Measurements from ENCODE around the gene NKAP. TPM values are rescaled to one million over a fixed set of nuclear protein-coding genes. Genes with fewer than 3 reads are reported as not detected.
"Not testable (repeated sequence)": the region's sequence is repeated elsewhere in the genome, so short reads cannot be mapped to it uniquely, and the experiment has no call there.

Gene NKAP
- total RNA-seq, 1 donor from 2014 or later, result 4.2 TPM

- H3K36me3 ChIP-seq (ENCODE audit: control insufficient read depth in 3 of 3, insufficient read depth in 3 of 3, low read length in 3 of 3); H3K4me1 ChIP-seq (ENCODE audit: control insufficient read depth in 3 of 3, insufficient read depth in 3 of 3, low read length in 3 of 3); H3K27ac ChIP-seq (ENCODE audit: low read depth, low read length); H3K4me3 ChIP-seq (ENCODE audit: low read length in 3 of 3); H3K9me3 ChIP-seq (ENCODE audit: control insufficient read depth in 3 of 3, low read length in 3 of 3); H3K27me3 ChIP-seq (ENCODE audit: control insufficient read depth in 3 of 3, insufficient read depth in 3 of 3, low read length in 3 of 3); H3K9ac ChIP-seq (ENCODE audit: low read depth in 1 of 3, low read length in 3 of 3): not testable (repeated sequence)
These were observed 51.4 kb downstream of the NKAP start for GRCh38 chrX:119891961-119892692.

DNA sequence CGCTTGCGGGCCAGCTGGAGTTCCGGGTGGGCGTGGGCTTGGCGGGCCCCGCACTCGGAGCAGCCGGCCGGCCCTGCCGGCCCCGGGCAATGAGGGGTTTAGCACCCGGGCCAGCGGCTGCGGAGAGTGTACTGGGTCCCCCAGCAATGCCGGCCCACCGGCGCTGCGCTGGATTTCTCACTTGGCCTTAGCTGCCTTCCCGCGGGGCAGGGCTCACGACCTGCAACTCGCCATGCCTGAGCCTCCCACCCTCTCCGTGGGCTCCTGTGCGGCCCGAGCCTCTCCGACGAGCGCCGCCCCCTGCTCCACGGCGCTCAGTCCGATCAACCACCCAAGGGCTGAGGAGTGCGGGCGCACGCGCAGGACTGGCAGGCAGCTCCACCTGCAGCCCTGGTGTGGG lies 52.9 kb downstream of the NKAP start:
- H3K9me3 ChIP-seq (ENCODE audit: control insufficient read depth in 3 of 3, low read length in 3 of 3); H3K36me3 ChIP-seq (ENCODE audit: control insufficient read depth in 3 of 3, insufficient read depth in 3 of 3, low read length in 3 of 3); H3K27me3 ChIP-seq (ENCODE audit: control insufficient read depth in 3 of 3, insufficient read depth in 3 of 3, low read length in 3 of 3); H3K27ac ChIP-seq (ENCODE audit: low read depth, low read length); H3K4me1 ChIP-seq (ENCODE audit: control insufficient read depth in 3 of 3, insufficient read depth in 3 of 3, low read length in 3 of 3); H3K9ac ChIP-seq (ENCODE audit: low read depth in 1 of 3, low read length in 3 of 3); H3K4me3 ChIP-seq (ENCODE audit: low read length in 3 of 3): not testable (repeated sequence)

GRCh38 chrX:119887721-119888425 lies 55.7 kb downstream of the NKAP start:
- Histone ChIP-seq H3K9ac (ENCODE audit: low read depth in 1 of 3, low read length in 3 of 3) (no peak overlapping the region), H3K4me1 (ENCODE audit: control insufficient read depth in 3 of 3, insufficient read depth in 3 of 3, low read length in 3 of 3) (peaks cover 0 to 3% (median 0%) of the 10 kb centered on the region in 3 donors), H3K9me3 (ENCODE audit: control insufficient read depth in 3 of 3, low read length in 3 of 3) (no peaks in the 10 kb centered on the region), H3K27me3 (ENCODE audit: control insufficient read depth in 3 of 3, insufficient read depth in 3 of 3, low read length in 3 of 3) (peaks cover 3 to 4% (median 4%) of the 10 kb centered on the region in 3 donors), H3K36me3 (ENCODE audit: control insufficient read depth in 3 of 3, insufficient read depth in 3 of 3, low read length in 3 of 3) (no peaks in the 10 kb centered on the region), H3K27ac (ENCODE audit: low read depth, low read length) (no peak overlapping the region), H3K4me3 (ENCODE audit: low read length in 3 of 3) (no peak overlapping the region)

DNA sequence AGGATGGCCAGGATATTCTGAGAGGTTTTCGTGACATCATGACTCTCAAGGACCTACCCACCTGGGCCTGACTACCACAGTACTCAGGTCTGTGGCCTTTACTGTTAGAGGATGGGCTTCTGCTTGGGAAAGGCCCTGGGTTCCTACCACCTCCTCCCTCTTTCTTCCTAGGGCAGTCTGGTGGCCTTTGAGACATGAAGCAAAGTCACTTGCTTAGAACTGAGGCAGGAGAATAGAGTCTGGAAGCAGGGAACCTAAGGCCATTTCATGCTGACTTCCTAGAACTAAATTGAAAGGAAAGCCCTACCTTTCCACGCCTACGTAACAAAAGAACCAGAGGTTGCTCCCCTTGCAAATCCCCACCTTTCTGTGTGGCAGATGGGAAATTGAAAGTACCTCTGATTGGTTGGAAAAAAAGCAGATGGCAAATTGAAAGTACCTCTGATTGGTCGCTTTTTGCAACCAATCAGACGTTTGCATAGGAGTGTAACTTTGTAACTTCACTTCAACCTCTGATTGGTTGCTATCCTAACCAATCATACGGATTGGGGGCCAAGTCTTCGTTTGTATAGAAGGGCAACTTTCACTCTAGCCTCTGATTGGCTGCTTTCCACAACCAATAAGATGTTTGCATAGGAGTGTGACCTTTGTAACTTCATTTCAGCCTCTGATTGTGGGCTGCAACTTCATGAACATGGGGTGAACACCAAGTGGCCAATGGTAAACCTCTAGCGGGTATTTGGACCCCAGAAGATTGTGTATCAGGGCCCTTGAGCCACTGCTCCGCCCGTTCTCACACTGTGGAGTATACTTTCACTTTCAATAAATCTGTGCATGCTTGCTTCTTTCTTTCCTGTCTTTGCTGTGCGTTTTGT lies 57.8 kb downstream of the NKAP start:
- peaks cover 3 to 4% (median 4%) of the 10 kb centered on the region in 3 donors for H3K27me3 ChIP-seq (ENCODE audit: control insufficient read depth in 3 of 3, insufficient read depth in 3 of 3, low read length in 3 of 3)
- no peaks in the 10 kb centered on the region for H3K36me3 ChIP-seq (ENCODE audit: control insufficient read depth in 3 of 3, insufficient read depth in 3 of 3, low read length in 3 of 3)
- no peak overlapping the region for H3K4me3 ChIP-seq (ENCODE audit: low read length in 3 of 3)
- H3K9me3 ChIP-seq (ENCODE audit: control insufficient read depth in 3 of 3, low read length in 3 of 3), result no peaks in the 10 kb centered on the region
- peaks cover 0 to 3% (median 0%) of the 10 kb centered on the region in 3 donors for H3K4me1 ChIP-seq (ENCODE audit: control insufficient read depth in 3 of 3, insufficient read depth in 3 of 3, low read length in 3 of 3)
- H3K27ac ChIP-seq (ENCODE audit: low read depth, low read length), result no peak overlapping the region
- no peak overlapping the region for H3K9ac ChIP-seq (ENCODE audit: low read depth in 1 of 3, low read length in 3 of 3)

DNA sequence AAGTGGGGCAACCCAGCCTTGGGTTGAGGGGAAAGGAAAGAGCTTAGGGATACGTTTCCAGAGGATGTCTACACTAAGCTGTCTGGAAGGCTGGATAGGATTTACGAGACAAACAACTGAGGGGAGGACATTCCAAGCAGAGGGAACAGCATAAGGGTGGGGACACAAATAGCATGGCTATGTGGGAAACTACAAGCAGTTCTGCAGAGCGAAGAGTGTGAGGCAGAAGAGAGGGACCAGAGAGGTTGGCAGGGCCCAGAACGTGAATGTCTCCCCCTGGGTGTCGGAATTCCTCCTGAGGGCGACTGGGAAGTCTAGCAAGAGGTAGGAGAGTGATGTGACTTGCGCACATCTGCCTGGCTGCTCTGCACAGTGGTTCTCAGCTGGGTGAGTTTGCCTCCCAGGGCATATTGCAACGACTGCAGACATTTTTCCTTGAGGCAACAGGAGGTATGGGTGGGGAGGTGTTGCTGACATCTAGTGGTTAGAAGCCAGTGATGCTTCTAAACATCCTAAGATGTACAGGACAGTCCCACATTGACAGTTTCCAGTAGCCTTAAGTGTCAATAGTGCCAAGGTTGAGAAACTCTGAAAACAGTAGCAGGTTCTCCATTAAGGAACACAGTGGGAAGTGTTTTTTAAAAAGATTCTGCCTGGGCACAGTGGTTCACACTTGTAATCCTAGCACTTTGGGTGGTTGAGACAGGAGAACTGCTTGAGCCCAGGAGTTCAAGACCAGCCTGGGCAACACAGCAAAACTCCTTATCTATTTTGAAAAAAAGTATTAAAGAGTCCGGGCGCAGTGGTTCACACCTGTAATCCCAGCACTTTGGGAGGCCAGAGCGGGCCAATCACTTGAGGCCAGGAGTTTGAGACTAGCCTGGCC lies 62.8 kb downstream of the NKAP start:
- Histone ChIP-seq H3K4me3 (ENCODE audit: low read length in 3 of 3) (no peak overlapping the region), H3K36me3 (ENCODE audit: control insufficient read depth in 3 of 3, insufficient read depth in 3 of 3, low read length in 3 of 3) (peaks cover 0 to 3% (median 0%) of the 10 kb centered on the region in 3 donors), H3K27ac (ENCODE audit: low read depth, low read length) (no peak overlapping the region), H3K9ac (ENCODE audit: low read depth in 1 of 3, low read length in 3 of 3) (no peak overlapping the region), H3K27me3 (ENCODE audit: control insufficient read depth in 3 of 3, insufficient read depth in 3 of 3, low read length in 3 of 3) (no peaks in the 10 kb centered on the region), H3K4me1 (ENCODE audit: control insufficient read depth in 3 of 3, insufficient read depth in 3 of 3, low read length in 3 of 3) (no peaks in the 10 kb centered on the region), H3K9me3 (ENCODE audit: control insufficient read depth in 3 of 3, low read length in 3 of 3) (no peaks in the 10 kb centered on the region)

DNA sequence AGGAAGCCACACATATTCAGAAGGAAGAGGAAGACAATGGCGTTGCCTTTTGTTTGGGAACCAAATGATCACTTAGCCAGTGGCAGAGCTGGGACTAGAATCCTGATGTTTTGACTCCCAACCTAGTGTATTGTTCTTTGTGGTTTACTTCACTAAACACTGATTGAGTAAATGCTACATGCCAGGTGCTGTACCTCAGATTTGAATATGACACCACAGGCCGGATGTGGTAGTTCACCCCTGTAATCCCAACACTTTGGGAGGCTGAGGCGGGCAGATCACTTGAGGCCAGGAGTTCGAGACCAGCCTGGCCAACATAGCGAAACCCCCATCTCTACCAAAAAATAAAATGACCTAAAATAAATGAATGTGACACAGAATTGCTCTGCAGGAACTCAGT lies 63.5 kb downstream of the NKAP start:
- Histone ChIP-seq H3K4me3 (ENCODE audit: low read length in 3 of 3) (no peak overlapping the region), H3K27me3 (ENCODE audit: control insufficient read depth in 3 of 3, insufficient read depth in 3 of 3, low read length in 3 of 3) (no peaks in the 10 kb centered on the region), H3K36me3 (ENCODE audit: control insufficient read depth in 3 of 3, insufficient read depth in 3 of 3, low read length in 3 of 3) (peaks cover 0 to 3% (median 0%) of the 10 kb centered on the region in 3 donors), H3K9me3 (ENCODE audit: control insufficient read depth in 3 of 3, low read length in 3 of 3) (no peaks in the 10 kb centered on the region), H3K27ac (ENCODE audit: low read depth, low read length) (no peak overlapping the region), H3K4me1 (ENCODE audit: control insufficient read depth in 3 of 3, insufficient read depth in 3 of 3, low read length in 3 of 3) (no peaks in the 10 kb centered on the region), H3K9ac (ENCODE audit: low read depth in 1 of 3, low read length in 3 of 3) (no peak overlapping the region)

DNA sequence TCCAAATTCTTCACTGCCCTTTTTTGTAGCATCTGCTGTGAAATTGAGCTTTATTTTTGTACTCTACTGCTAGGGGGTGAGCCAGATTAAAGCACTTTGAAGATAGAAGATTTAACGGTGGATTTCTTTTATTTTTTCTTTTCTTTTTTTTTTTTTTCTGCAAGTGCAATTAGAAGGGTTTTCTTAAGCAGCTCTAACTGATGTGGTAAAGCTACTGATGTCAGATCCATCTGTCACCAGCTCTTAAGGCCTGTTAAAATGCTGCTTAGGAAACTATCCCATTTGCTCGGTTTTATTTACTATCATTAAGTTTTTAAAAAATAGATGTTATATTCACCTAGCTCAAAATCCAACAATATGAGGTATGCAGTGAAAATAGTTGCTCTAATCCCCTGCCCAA lies 64.8 kb downstream of the NKAP start:
- no peak overlapping the region for H3K27ac ChIP-seq (ENCODE audit: low read depth, low read length)
- H3K36me3 ChIP-seq (ENCODE audit: control insufficient read depth in 3 of 3, insufficient read depth in 3 of 3, low read length in 3 of 3), result peaks cover 0 to 3% (median 0%) of the 10 kb centered on the region in 3 donors
- H3K4me3 ChIP-seq (ENCODE audit: low read length in 3 of 3), result no peak overlapping the region

GRCh38 chrX:119871599-119872395 lies 71.8 kb downstream of the NKAP start, which contains the start of the genes NDUFA1 and RNF113A:
Gene NDUFA1, plus strand, starts transcription at chrX:119871832. Its CDS starts 80 bp downstream, at chrX:119871912.
Gene RNF113A, minus strand, starts transcription at chrX:119871733. Its CDS starts 120 bp downstream, at chrX:119871613.
- Histone ChIP-seq H3K9me3 (ENCODE audit: control insufficient read depth in 3 of 3, low read length in 3 of 3) (no peaks in the 10 kb centered on the region), H3K4me3 (ENCODE audit: low read length in 3 of 3) (peak within 1 kb of the TSS; percentile 85 to 89 (median 87)), H3K4me1 (ENCODE audit: control insufficient read depth in 3 of 3, insufficient read depth in 3 of 3, low read length in 3 of 3) (peaks cover 7 to 18% (median 11%) of the 10 kb centered on the region in 3 donors), H3K27me3 (ENCODE audit: control insufficient read depth in 3 of 3, insufficient read depth in 3 of 3, low read length in 3 of 3) (no peaks in the 10 kb centered on the region), H3K9ac (ENCODE audit: low read depth in 1 of 3, low read length in 3 of 3) (peak within 1 kb of the TSS; percentile 94 to 97 (median 95)), H3K27ac (ENCODE audit: low read depth, low read length) (peak within 1 kb of the TSS; percentile 96), H3K36me3 (ENCODE audit: control insufficient read depth in 3 of 3, insufficient read depth in 3 of 3, low read length in 3 of 3) (no peaks in the 10 kb centered on the region)

More for the DNA sequence above, 64.8 kb downstream of the NKAP start:
- no peaks in the 10 kb centered on the region for H3K9me3 ChIP-seq (ENCODE audit: control insufficient read depth in 3 of 3, low read length in 3 of 3)
- no peaks in the 10 kb centered on the region for H3K27me3 ChIP-seq (ENCODE audit: control insufficient read depth in 3 of 3, insufficient read depth in 3 of 3, low read length in 3 of 3)
- no peaks in the 10 kb centered on the region for H3K4me1 ChIP-seq (ENCODE audit: control insufficient read depth in 3 of 3, insufficient read depth in 3 of 3, low read length in 3 of 3)
- H3K9ac ChIP-seq (ENCODE audit: low read depth in 1 of 3, low read length in 3 of 3), result no peak overlapping the region

Data from skeletal muscle tissue (tissue), 4 donors.